ENCODE data around the gene MOB1B.

Gene MOB1B

DNA sequence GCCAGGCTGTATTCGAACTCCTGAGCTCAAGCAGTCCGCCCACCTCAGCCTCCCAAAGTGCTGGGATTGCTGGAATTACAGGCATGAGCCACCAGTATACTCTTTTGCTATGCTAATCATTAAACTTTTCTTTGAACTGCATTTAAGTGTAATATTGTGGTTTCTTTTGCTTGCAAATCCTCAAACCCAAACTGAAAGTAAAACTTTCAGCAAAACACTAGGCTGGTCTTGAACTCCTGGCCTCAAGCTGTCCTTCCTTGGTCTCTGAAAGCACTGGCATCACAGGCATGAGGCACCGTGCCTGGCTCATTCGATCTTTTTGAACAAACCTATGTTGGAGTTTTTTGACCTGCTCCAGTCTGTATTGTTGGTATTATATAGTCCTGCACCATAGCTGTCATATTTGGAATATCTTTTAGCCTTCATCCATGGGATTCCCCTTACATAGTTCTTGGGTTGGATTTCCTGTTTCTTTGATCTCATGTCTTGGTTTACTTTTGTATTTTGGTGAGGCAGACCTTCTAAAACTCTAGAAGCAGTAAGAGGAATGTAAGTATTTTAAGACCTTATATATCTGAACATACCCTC, 34.1 kb downstream of the MOB1B start:
- Histone ChIP-seq H2AFZ (ENCODE audit: low read depth, low read length, severe bottlenecking) (no peak overlapping the region), H3F3A (ENCODE audit: insufficient read depth) (no peaks in the 10 kb centered on the region), H3K27me3 (ENCODE audit: low read length) (no peaks in the 10 kb centered on the region), H3K9ac (ENCODE audit: low read length) (no peak overlapping the region), H3K9me3 (ENCODE audit: insufficient read depth, low read length) (no peaks in the 10 kb centered on the region), H3K27ac (ENCODE audit: low read depth, low read length) (no peak overlapping the region), H3K36me3 (ENCODE audit: low read length) (no peaks in the 10 kb centered on the region), H3K79me2 (ENCODE audit: insufficient read depth, low read length) (peaks cover 25% of the 10 kb centered on the region), H3K4me2 (ENCODE audit: low read depth, low read length, poor library complexity, severe bottlenecking) (no peak overlapping the region), H3K9me2 (replicated peaks; ENCODE audit: insufficient read depth, low read length) (no peaks in the 10 kb centered on the region), H4K20me1 (ENCODE audit: low read depth, low read length) (no peaks in the 10 kb centered on the region), H3K4me3 (ENCODE audit: insufficient read depth, low read length, poor library complexity, severe bottlenecking) (no peak overlapping the region)
- TF ChIP-seq EZH2phosphoT487 (conservative IDR thresholded peaks at IDR 0.05; ENCODE audit: low read length): no peak
- TF ChIP-seq, protein P1, sequence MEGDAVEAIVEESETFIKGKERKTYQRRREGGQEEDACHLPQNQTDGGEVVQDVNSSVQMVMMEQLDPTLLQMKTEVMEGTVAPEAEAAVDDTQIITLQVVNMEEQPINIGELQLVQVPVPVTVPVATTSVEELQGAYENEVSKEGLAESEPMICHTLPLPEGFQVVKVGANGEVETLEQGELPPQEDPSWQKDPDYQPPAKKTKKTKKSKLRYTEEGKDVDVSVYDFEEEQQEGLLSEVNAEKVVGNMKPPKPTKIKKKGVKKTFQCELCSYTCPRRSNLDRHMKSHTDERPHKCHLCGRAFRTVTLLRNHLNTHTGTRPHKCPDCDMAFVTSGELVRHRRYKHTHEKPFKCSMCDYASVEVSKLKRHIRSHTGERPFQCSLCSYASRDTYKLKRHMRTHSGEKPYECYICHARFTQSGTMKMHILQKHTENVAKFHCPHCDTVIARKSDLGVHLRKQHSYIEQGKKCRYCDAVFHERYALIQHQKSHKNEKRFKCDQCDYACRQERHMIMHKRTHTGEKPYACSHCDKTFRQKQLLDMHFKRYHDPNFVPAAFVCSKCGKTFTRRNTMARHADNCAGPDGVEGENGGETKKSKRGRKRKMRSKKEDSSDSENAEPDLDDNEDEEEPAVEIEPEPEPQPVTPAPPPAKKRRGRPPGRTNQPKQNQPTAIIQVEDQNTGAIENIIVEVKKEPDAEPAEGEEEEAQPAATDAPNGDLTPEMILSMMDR (IDR thresholded peaks at IDR 0.05; ENCODE audit: insufficient read depth, low read length, poor library complexity, severe bottlenecking): no peak

DNA sequence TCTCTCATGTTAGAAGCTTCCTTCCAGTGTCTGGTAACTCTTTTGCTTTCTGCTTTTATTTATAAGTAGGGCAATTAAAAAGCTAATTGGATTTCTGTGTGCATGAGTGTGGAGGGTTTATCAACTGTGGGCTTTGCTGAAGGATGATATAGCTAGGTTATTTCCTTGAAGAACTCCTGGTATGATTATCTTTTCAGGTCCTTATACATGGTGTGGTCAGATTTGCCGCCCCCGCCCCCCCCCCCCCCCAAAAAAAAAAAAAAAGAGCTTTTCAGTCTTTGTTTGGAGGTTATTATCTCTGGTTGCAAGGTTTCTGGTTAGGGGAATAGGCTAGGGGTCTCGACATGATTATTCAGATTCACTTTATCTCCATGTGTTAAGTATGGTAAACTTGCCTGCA, 35.9 kb downstream of the MOB1B start:
- Histone ChIP-seq H2AFZ (ENCODE audit: low read depth, low read length, severe bottlenecking) (no peak overlapping the region), H3K79me2 (ENCODE audit: insufficient read depth, low read length) (peaks cover 7% of the 10 kb centered on the region; the same call in 1 of the 2 replicates), H3K9me3 (ENCODE audit: insufficient read depth, low read length) (no peaks in the 10 kb centered on the region), H3K9ac (ENCODE audit: low read length) (no peak overlapping the region), H3K27me3 (ENCODE audit: low read length) (no peaks in the 10 kb centered on the region), H3F3A (ENCODE audit: insufficient read depth) (0 out of 2 replicates have a peak, but pooled peaks cover 5% of the 10 kb centered on the region), H3K27ac (ENCODE audit: low read depth, low read length) (no peak overlapping the region), H3K9me2 (replicated peaks; ENCODE audit: insufficient read depth, low read length) (no peaks in the 10 kb centered on the region), H3K36me3 (ENCODE audit: low read length) (no peaks in the 10 kb centered on the region), H4K20me1 (ENCODE audit: low read depth, low read length) (no peaks in the 10 kb centered on the region), H3K4me2 (ENCODE audit: low read depth, low read length, poor library complexity, severe bottlenecking) (no peak overlapping the region), H3K4me3 (ENCODE audit: insufficient read depth, low read length, poor library complexity, severe bottlenecking) (no peak overlapping the region)
- no peak for TF ChIP-seq EZH2phosphoT487 (conservative IDR thresholded peaks at IDR 0.05; ENCODE audit: low read length)
- TF ChIP-seq, protein P1 (IDR thresholded peaks at IDR 0.05; ENCODE audit: insufficient read depth, low read length, poor library complexity, severe bottlenecking): no peak

DNA sequence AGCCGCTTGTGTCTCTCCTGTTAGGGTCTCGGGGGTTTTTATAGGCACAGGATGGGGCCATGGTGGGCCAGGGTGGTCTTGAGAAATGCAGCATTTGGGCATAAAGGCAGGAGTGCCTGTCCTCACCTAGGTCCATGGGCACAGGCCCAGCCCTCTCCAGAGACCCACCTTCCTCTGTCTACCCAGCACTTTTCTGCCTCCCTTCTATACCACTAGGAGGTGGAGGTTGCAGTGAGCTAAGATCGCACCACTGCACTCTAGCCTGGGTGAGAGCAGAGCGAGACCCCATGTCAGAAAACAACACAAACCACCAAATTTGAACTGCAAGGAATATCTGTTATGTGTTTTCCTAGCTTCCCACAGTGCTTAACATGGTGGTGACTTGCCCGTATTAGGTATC, 38.0 kb downstream of the MOB1B start:
- TF ChIP-seq EZH2phosphoT487 (conservative IDR thresholded peaks at IDR 0.05; ENCODE audit: low read length): no peak
- TF ChIP-seq, protein P1 (IDR thresholded peaks at IDR 0.05; ENCODE audit: insufficient read depth, low read length, poor library complexity, severe bottlenecking): no peak
- no peak overlapping the region for H3K9ac ChIP-seq (ENCODE audit: low read length)

More for the DNA sequence above, 38.0 kb downstream of the MOB1B start:
- H3K79me2 ChIP-seq (ENCODE audit: insufficient read depth, low read length): peaks cover 4% of the 10 kb centered on the region; the same call in 1 of the 2 replicates
- H3K36me3 ChIP-seq (ENCODE audit: low read length): no peaks in the 10 kb centered on the region
- H3K9me2 ChIP-seq (replicated peaks; ENCODE audit: insufficient read depth, low read length): no peaks in the 10 kb centered on the region
- H3K4me3 ChIP-seq (ENCODE audit: insufficient read depth, low read length, poor library complexity, severe bottlenecking): no peak overlapping the region
- no peak overlapping the region for H3K27ac ChIP-seq (ENCODE audit: low read depth, low read length)
- no peaks in the 10 kb centered on the region for H3K27me3 ChIP-seq (ENCODE audit: low read length)
- peaks cover 7% of the 10 kb centered on the region; the same call in 1 of the 2 replicates for H3F3A ChIP-seq (ENCODE audit: insufficient read depth)
- no peaks in the 10 kb centered on the region for H3K9me3 ChIP-seq (ENCODE audit: insufficient read depth, low read length)
- H4K20me1 ChIP-seq (ENCODE audit: low read depth, low read length): no peaks in the 10 kb centered on the region
- H3K4me2 ChIP-seq (ENCODE audit: low read depth, low read length, poor library complexity, severe bottlenecking): no peak overlapping the region
- no peak overlapping the region for H2AFZ ChIP-seq (ENCODE audit: low read depth, low read length, severe bottlenecking)

Data from SU-DHL-6 (cell line).